Activated B cell treated with CpG ODN at 0.5 μM for 24 hours (primary cell): Measurements from ENCODE around the gene TNP2. TPM values are rescaled to one million over a fixed set of nuclear protein-coding genes. Genes with fewer than 3 reads are reported as not detected.

ENCODE experiments used
- ATAC-seq: fragments of 200-7000 bp; cut with Tn5 transposase; one replicate; pipeline ENCODE4 v1.10.0; 2021; ENCODE audit warnings: low read depth, mild to moderate bottlenecking, moderate library complexity
- CTCF ChIA-PET: fragments of 350-600 bp; sonication (Branson Sonifier 250); formaldehyde crosslinking; loops from one replicate; lab custom pipeline; 2021; ENCODE audit warnings: antibody characterized with exemption; lab: Charles Lee
- POLR2A ChIA-PET: fragments of 350-600 bp; sonication (Branson Sonifier 250); formaldehyde crosslinking; loops from one replicate; lab custom pipeline; 2021; ENCODE audit warnings: antibody characterized with exemption; lab: Charles Lee
- DNase-seq: peaks from one replicate; pipeline ENCODE4 v3.0.0; 2022
- H3K27ac Mint-ChIP-seq: one replicate; pipeline ENCODE4 v1.8.0; 2020; ENCODE audit warnings: mixed read lengths
- H3K27me3 Mint-ChIP-seq: one replicate; pipeline ENCODE4 v1.8.0; 2021; ENCODE audit warnings: mixed read lengths
- H3K36me3 Mint-ChIP-seq: one replicate; pipeline ENCODE4 v1.8.0; 2021; ENCODE audit warnings: low read depth, mixed read lengths
- H3K4me1 Mint-ChIP-seq: one replicate; pipeline ENCODE4 v1.8.0; 2021; ENCODE audit warnings: mixed read lengths
- H3K4me3 Mint-ChIP-seq: one replicate; pipeline ENCODE4 v1.8.0; 2020; ENCODE audit warnings: mild to moderate bottlenecking, mixed read lengths
- H3K9me3 Mint-ChIP-seq: one replicate; pipeline ENCODE4 v1.8.0; 2020; ENCODE audit warnings: mixed read lengths
- CTCF ChIP-seq: fragments of 200-600 bp; IDR thresholded peaks from one replicate; pipeline ENCODE4 v1.8.0; 2022; ENCODE audit warnings: antibody characterized with exemption, mild to moderate bottlenecking
- intact Hi-C: fragments of 100-400 bp; cut with micrococcal nuclease; formaldehyde crosslinking; loops from one replicate; pipeline ENCODE4 v1.15.1; 2024
- total RNA-seq: library from RNA; stranded (reverse); gene quantifications from 2 replicates; pipeline ENCODE4 v1.2.3, GENCODE V29; 2022

TNP2 gene
- total RNA-seq, 1 donor from 2014 or later, result not detected

- ATAC-seq, result no peak
- DNase-seq, result no peak
- no peaks in the 10 kb centered on the region for H3K9me3 Mint-ChIP-seq
- H3K4me3 Mint-ChIP-seq, result peak overlapping the region; percentile 98
- peaks cover 55% of the 10 kb centered on the region for H3K4me1 Mint-ChIP-seq
- peaks cover 28% of the 10 kb centered on the region for H3K36me3 Mint-ChIP-seq
- ChIA-PET POLR2A (interaction anchor here (0.6 to 9.8 kb wide), 61 partner anchors 8 to 541 kb away, joined by 3 to 252 read pairs (median 7); partner anchors contain the start of gene ZC3H7A), CTCF (interaction anchor here (0.6 to 7.2 kb wide), 25 partner anchors 12 to 303 kb away, joined by 3 to 98 read pairs (median 8); partner anchors contain the start of gene TNP2)
- H3K27ac Mint-ChIP-seq, result peak overlapping the region; percentile 98
- H3K27me3 Mint-ChIP-seq, result no peaks in the 10 kb centered on the region
- TF ChIP-seq CTCF, result no peak
- intact Hi-C loops, result loop anchor here (1.0 to 10.0 kb wide), 7 partner anchors 41 to 661 kb away; partner anchors contain the start of genes GSPT1 and RMI2
Observed at GRCh38 chr16:11256661-11257130, 12.4 kb downstream of the TNP2 start.

- H3K27me3 Mint-ChIP-seq, result no peaks in the 10 kb centered on the region
- intact Hi-C loops, result loop anchor here (1.0 to 10.0 kb wide), 16 partner anchors 23 to 661 kb away; partner anchors contain the start of genes GSPT1 and RMI2
- H3K4me1 Mint-ChIP-seq, result peaks cover 60% of the 10 kb centered on the region
- ATAC-seq (peak; percentile 71), DNase-seq (peak; percentile 92)
- H3K27ac Mint-ChIP-seq, result peak within 1 kb of the TSS; percentile 98
- H3K4me3 Mint-ChIP-seq, result peak within 1 kb of the TSS; percentile 98
- CTCF ChIA-PET, result interaction anchor here (0.6 to 7.2 kb wide), 42 partner anchors 10 to 315 kb away, joined by 3 to 98 read pairs (median 5); no protein-coding TSS in a partner anchor
- POLR2A ChIA-PET, result interaction anchor here (0.6 to 9.8 kb wide), 90 partner anchors 9 to 719 kb away, joined by 3 to 252 read pairs (median 5); partner anchors contain the start of genes DEXI and ZC3H7A
- no peaks in the 10 kb centered on the region for H3K9me3 Mint-ChIP-seq
- peak; percentile 46 for TF ChIP-seq CTCF
- H3K36me3 Mint-ChIP-seq, result peaks cover 32% of the 10 kb centered on the region
Observed at GRCh38 chr16:11255737-11256660, 13.1 kb downstream of the TNP2 start, which contains the start of gene SOCS1. SOCS1 (minus strand) TSS chr16:11256204; CDS start chr16:11255478, 726 bp downstream.

GRCh38 chr16:11254913-11255736 lies 14.0 kb downstream of the TNP2 start:
- ChIA-PET CTCF (interaction anchor here (0.8 to 7.2 kb wide), 39 partner anchors 9 to 314 kb away, joined by 3 to 98 read pairs (median 5); no protein-coding TSS in a partner anchor), POLR2A (interaction anchor here (0.6 to 9.8 kb wide), 83 partner anchors 9 to 720 kb away, joined by 3 to 252 read pairs (median 5); partner anchors contain the start of genes DEXI, LITAF and ZC3H7A)
- Mint-ChIP-seq H3K9me3 (no peaks in the 10 kb centered on the region), H3K27me3 (no peaks in the 10 kb centered on the region), H3K36me3 (peaks cover 38% of the 10 kb centered on the region), H3K4me3 (peak overlapping the region; percentile 89), H3K27ac (peak overlapping the region; percentile 76), H3K4me1 (peaks cover 62% of the 10 kb centered on the region)
- intact Hi-C loops, result loop anchor here (1.0 to 10.0 kb wide), 12 partner anchors 22 to 662 kb away; partner anchors contain the start of gene GSPT1
- DNase-seq (peak; percentile 61), ATAC-seq (no peak)
- TF ChIP-seq CTCF, result no peak

GRCh38 chr16:11253995-11254912 lies 14.9 kb downstream of the TNP2 start:
- CTCF ChIA-PET, result interaction anchor here (0.6 to 7.2 kb wide), 26 partner anchors 21 to 450 kb away, joined by 3 to 98 read pairs (median 8); no protein-coding TSS in a partner anchor

More at GRCh38 chr16:11253995-11254912, 14.9 kb downstream of the TNP2 start:
- Mint-ChIP-seq H3K27ac (peak overlapping the region; percentile 71), H3K4me1 (peaks cover 60% of the 10 kb centered on the region), H3K36me3 (peaks cover 38% of the 10 kb centered on the region), H3K9me3 (no peaks in the 10 kb centered on the region), H3K4me3 (peak overlapping the region; percentile 89), H3K27me3 (no peaks in the 10 kb centered on the region)
- DNase-seq, result no peak
- TF ChIP-seq CTCF, result no peak
- intact Hi-C loops, result loop anchor here (10.0 kb wide), 1 partner anchor 431 kb away; no protein-coding TSS in a partner anchor
- POLR2A ChIA-PET, result interaction anchor here (0.6 to 9.8 kb wide), 40 partner anchors 9 to 385 kb away, joined by 3 to 252 read pairs (median 10); partner anchors contain the start of gene LITAF
- no peak for ATAC-seq
